GM23248 (cell line): ENCODE measurements around the gene MAP3K1. TPM values are rescaled to one million over a fixed set of nuclear protein-coding genes. Genes with fewer than 3 reads are reported as not detected.

ENCODE experiments used
- DNase-seq: peaks from one replicate; pipeline ENCODE4 v3.0.0-alpha.2; 2015
- H2AFZ ChIP-seq: fragments of 200-600 bp; sonication (generic); 2 replicates; pipeline ENCODE4 v1.6.1; 2016; ENCODE audit warnings: antibody characterized with exemption
- H3F3A ChIP-seq: fragments of 200-600 bp; sonication (generic); 2 replicates; pipeline ENCODE4 v1.6.1; 2016; ENCODE audit warnings: mild to moderate bottlenecking, antibody characterized with exemption, mixed run types; ENCODE audit not compliant: insufficient read depth
- H3K27ac ChIP-seq: fragments of 200-600 bp; sonication (generic); 2 replicates; pipeline ENCODE4 v1.5.1; 2016; ENCODE audit warnings: mild to moderate bottlenecking
- H3K27me3 ChIP-seq: fragments of 200-600 bp; sonication (generic); replicated peaks from 2 replicates; pipeline ENCODE4 v1.6.1; 2016; ENCODE audit warnings: mild to moderate bottlenecking; ENCODE audit not compliant: insufficient read depth
- H3K36me3 ChIP-seq: fragments of 200-600 bp; sonication (generic); 2 replicates; pipeline ENCODE4 v1.6.1; 2016; ENCODE audit warnings: low read depth, mild to moderate bottlenecking
- H3K4me1 ChIP-seq: fragments of 200-600 bp; sonication (generic); 2 replicates; pipeline ENCODE4 v1.6.1; 2016; ENCODE audit warnings: mild to moderate bottlenecking; ENCODE audit not compliant: insufficient read depth
- H3K4me2 ChIP-seq: fragments of 200-600 bp; sonication (generic); one replicate; pipeline ENCODE4 v1.6.1; 2016; ENCODE audit warnings: mild to moderate bottlenecking; ENCODE audit not compliant: unreplicated experiment
- H3K4me3 ChIP-seq: fragments of 200-600 bp; sonication (generic); 2 replicates; pipeline ENCODE4 v1.5.1; 2016; ENCODE audit warnings: mild to moderate bottlenecking
- H3K79me2 ChIP-seq: fragments of 200-600 bp; sonication (generic); 2 replicates; pipeline ENCODE4 v1.6.1; 2016; ENCODE audit warnings: mild to moderate bottlenecking; ENCODE audit not compliant: insufficient read depth
- H3K9ac ChIP-seq: fragments of 200-600 bp; sonication (generic); 2 replicates; pipeline ENCODE4 v1.6.1; 2016; ENCODE audit warnings: mild to moderate bottlenecking
- H3K9me2 ChIP-seq: fragments of 200-600 bp; sonication (generic); 2 replicates; pipeline ENCODE4 v1.6.1; 2016; ENCODE audit warnings: mixed run types, mild to moderate bottlenecking, moderate library complexity; ENCODE audit not compliant: insufficient read depth
- H3K9me3 ChIP-seq: fragments of 200-600 bp; sonication (generic); one replicate; pipeline ENCODE4 v1.6.1; 2017; ENCODE audit warnings: low read depth
- H4K20me1 ChIP-seq: fragments of 200-600 bp; sonication (generic); 2 replicates; pipeline ENCODE4 v1.6.0; 2016; ENCODE audit not compliant: insufficient read depth
- EZH2 ChIP-seq: fragments of 200-600 bp; sonication (generic); IDR thresholded peaks from 2 replicates; pipeline ENCODE4 v1.6.1; 2018; ENCODE audit warnings: antibody characterized with exemption, mild to moderate bottlenecking; ENCODE audit not compliant: insufficient read depth, poor library complexity, severe bottlenecking
- EZH2phosphoT487 ChIP-seq: fragments of 200-600 bp; sonication (generic); IDR thresholded peaks from 2 replicates; pipeline ENCODE4 v1.6.1; 2018; ENCODE audit warnings: antibody characterized with exemption, moderate library complexity, mild to moderate bottlenecking, low read depth; ENCODE audit not compliant: insufficient read depth
- WGBS, 2 experiments: methylation state at CpG; one replicate each; pipeline ENCODE4 v1.1.6; 2015 to 2017; ENCODE audit warnings: low lambda C conversion rate in 2 of 2, low coverage in 1 of 2; ENCODE audit errors: missing lambda C conversion rate in 2 of 2; 5-methylcytosine and 5-hydroxymethylcytosine counted together
- in situ Hi-C: fragments of 300-500 bp; cut with MboI; formaldehyde crosslinking; loops from 2 replicates; pipeline ENCODE4 v1.15.0; 2020
- polyA plus RNA-seq: library from polyadenylated mRNA; unstranded; fragments of >200 nt; fragmentation: Nextera tagmentation; extraction: Ambion mirVana; gene quantifications from 2 replicates; pipeline ENCODE4 v1.2.1, GENCODE V29; 2016
- total RNA-seq: library from RNA; depleted of rRNA; stranded (reverse); fragments of >200 nt; shearing (Covaris generic); gene quantifications from 2 replicates; pipeline ENCODE4 v1.2.3, GENCODE V29; 2014

MAP3K1 gene
- total and polyA plus RNA-seq, 2 experiments from 2014 or later = 1.8 to 4.6 TPM

DNA sequence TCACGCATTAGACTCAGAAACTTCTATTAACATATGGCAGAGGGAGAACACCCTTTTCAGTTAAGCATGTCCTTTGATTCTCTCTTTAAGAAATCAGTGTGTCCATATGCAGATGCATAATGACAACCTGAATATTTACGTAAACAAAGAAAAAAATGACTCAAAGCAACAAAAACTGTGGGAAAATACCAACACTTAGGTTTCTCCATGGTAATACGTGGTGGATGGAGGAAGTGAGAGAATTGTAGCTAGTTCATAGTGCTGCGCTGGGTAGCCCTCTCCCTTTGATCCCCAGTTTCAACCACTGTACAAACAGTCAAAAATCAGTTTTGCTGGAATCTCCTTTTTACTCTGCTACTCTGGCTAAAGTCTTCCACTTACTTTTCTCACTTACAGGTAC is 2.0 kb upstream of the MAP3K1 start:
- no peaks in the 10 kb centered on the region for H3K36me3 ChIP-seq
- H3K4me3 ChIP-seq = no peak overlapping the region
- no peaks in the 10 kb centered on the region for H3K9me3 ChIP-seq
- no peak for DNase-seq
- 95 to 99% methylated on average over 4 of the region's 4 CpGs for WGBS, 2 experiments
- no peaks in the 10 kb centered on the region for H3K9me2 ChIP-seq
- peaks cover 12% of the 10 kb centered on the region; the same call in 1 of the 2 replicates for H3K4me1 ChIP-seq
- H2AFZ ChIP-seq = no peak overlapping the region
- no peak for TF ChIP-seq EZH2
- TF ChIP-seq EZH2phosphoT487 = no peak
- no peak overlapping the region for H3K4me2 ChIP-seq
- H3F3A ChIP-seq = no peaks in the 10 kb centered on the region; the same call in 1 of the 2 replicates
- H3K9ac ChIP-seq = no peak overlapping the region
- no peaks in the 10 kb centered on the region for H4K20me1 ChIP-seq
- H3K79me2 ChIP-seq = peaks cover 22% of the 10 kb centered on the region
- H3K27ac ChIP-seq = no peak overlapping the region
- H3K27me3 ChIP-seq = 0 out of 2 replicates have a peak, but pooled peaks cover 4% of the 10 kb centered on the region
- in situ Hi-C loops = no loop called here

DNA sequence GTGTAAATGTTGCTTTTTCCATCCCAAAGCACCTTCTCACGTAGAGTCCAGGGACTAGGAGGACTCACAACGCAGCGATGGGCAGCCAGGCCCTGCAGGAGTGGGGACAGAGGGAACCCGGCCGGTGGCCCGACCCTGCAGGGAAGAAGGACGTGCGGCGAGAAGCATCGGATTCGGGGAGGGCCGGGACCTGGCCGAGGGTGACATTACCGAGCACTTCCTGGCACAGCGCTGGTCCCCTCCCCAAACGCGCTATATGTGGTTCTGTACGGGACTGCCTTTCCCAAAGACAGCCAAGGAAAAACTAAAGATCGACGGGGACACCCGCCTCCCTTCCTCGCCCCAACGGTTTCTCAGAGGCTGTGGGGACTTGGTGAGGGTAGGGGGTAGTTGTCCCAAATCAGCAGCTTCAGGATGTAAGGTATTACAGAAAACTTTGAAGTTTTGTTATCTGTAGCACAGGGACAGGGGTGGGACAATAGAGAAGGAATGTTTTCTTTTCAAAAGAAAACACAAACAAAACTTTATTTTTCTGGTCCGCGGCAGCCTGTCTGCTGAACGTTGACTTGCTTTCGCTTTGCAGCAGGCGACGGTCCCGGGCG is 887 bp upstream of the MAP3K1 start:
- no peaks in the 10 kb centered on the region for H3K36me3 ChIP-seq
- peak overlapping the region; percentile 78 for H3K9ac ChIP-seq
- TF ChIP-seq EZH2 (no peak), EZH2phosphoT487 (0 out of 2 replicates have a peak, but pooled peaks have one; percentile 59)
- no peaks in the 10 kb centered on the region for H4K20me1 ChIP-seq
- H3F3A ChIP-seq = no peaks in the 10 kb centered on the region; the same call in 1 of the 2 replicates
- 2 to 4% methylated on average over 30 to 31 of the region's 31 CpGs for WGBS, 2 experiments
- peak; percentile 66 for DNase-seq
- peak overlapping the region; percentile 97 for H2AFZ ChIP-seq
- H3K4me3 ChIP-seq = peak overlapping the region; percentile 89
- no peak overlapping the region for H3K27ac ChIP-seq
- H3K9me2 ChIP-seq = no peaks in the 10 kb centered on the region
- H3K79me2 ChIP-seq = peaks cover 34% of the 10 kb centered on the region
- H3K4me2 ChIP-seq = peak overlapping the region; percentile 83
- in situ Hi-C loops = no loop called here
- H3K27me3 ChIP-seq = 0 out of 2 replicates have a peak, but pooled peaks cover 4% of the 10 kb centered on the region
- H3K4me1 ChIP-seq = peaks cover 12% of the 10 kb centered on the region; the same call in 1 of the 2 replicates
- no peaks in the 10 kb centered on the region for H3K9me3 ChIP-seq

DNA sequence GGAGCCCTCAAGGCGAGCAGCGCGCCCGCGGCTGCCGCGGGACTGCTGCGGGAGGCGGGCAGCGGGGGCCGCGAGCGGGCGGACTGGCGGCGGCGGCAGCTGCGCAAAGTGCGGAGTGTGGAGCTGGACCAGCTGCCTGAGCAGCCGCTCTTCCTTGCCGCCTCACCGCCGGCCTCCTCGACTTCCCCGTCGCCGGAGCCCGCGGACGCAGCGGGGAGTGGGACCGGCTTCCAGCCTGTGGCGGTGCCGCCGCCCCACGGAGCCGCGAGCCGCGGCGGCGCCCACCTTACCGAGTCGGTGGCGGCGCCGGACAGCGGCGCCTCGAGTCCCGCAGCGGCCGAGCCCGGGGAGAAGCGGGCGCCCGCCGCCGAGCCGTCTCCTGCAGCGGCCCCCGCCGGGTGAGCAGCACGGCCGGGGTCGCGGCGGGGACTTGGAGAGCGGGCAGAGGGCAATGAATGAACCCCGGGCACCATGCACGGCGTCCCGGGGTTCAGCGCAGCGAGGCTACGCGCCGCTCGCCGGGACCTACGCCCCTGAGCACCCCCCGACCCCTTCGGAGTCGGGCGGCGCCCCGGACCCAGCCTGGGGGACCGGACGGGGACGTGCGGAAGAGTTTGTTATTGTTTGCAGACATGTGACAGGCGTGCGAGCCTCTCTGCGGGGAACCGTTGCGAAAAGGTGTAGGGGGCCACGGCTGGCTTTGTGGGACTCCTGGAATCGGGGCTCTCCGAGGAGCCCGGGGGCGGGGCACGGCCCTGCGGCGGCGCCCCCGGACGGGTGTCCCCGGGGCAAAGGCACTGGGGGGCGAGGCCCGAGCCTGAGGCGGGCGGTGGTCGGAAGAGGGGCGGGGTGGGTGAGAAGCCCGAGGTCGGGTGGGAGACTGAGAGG is 553 bp downstream of the MAP3K1 start:
- peaks cover 48% of the 10 kb centered on the region for H3K79me2 ChIP-seq

DNA sequence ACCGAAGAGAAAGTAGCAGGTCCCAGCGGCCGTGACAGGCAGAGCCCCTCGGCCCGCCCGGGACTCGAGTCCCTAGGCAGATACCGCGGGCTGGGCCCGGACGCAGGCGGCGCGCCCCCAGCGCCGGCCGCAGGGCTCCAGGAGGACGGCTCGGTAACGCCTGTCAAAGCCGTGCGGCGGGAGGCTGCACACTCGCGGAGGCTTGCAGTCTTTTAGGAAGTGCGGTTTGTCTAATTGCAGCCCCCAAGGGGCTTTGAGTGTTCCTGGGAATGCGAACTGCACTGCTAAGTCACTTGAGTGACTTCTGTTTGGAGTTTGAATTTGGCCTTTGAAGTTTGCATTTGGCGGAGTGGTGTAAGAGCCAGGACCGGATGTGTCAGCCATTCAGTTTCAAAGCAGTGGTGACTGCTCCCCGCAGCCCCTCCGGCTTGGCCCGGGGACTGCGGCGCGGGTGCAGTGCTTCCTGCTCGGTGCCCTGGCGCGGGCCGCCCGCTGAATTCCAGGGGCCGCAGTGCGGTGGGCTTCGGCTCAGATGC is 1.3 kb downstream of the MAP3K1 start:
- Histone ChIP-seq H3K27me3 (0 out of 2 replicates have a peak, but pooled peaks cover 4% of the 10 kb centered on the region), H2AFZ (peak overlapping the region; percentile 97), H3F3A (no peaks in the 10 kb centered on the region; the same call in 1 of the 2 replicates), H3K36me3 (no peaks in the 10 kb centered on the region), H3K9ac (peak overlapping the region; percentile 78), H3K4me2 (peak overlapping the region; percentile 83), H3K9me3 (no peaks in the 10 kb centered on the region), H3K4me3 (peak overlapping the region; percentile 89), H3K9me2 (no peaks in the 10 kb centered on the region), H3K79me2 (peaks cover 55% of the 10 kb centered on the region), H3K27ac (peak overlapping the region; percentile 6; the same call in 1 of the 2 replicates), H4K20me1 (no peaks in the 10 kb centered on the region), H3K4me1 (peaks cover 12% of the 10 kb centered on the region; the same call in 1 of the 2 replicates)
- in situ Hi-C loops = no loop called here
- TF ChIP-seq EZH2 = no peak
- no peak for TF ChIP-seq EZH2phosphoT487
- peak; percentile 75 for DNase-seq
- WGBS, 2 experiments = 1 to 4% methylated on average over 33 to 35 of the region's 43 CpGs

More for the DNA sequence above, 553 bp downstream of the MAP3K1 start:
- peak; percentile 79 for DNase-seq
- 2% methylated on average over 46 to 79 of the region's 116 CpGs for WGBS, 2 experiments
- peak overlapping the region; percentile 83 for H3K4me2 ChIP-seq
- H3K9ac ChIP-seq = peak overlapping the region; percentile 78
- no peak for TF ChIP-seq EZH2phosphoT487
- TF ChIP-seq EZH2 = no peak
- H3K9me2 ChIP-seq = no peaks in the 10 kb centered on the region
- peak overlapping the region; percentile 37 for H3K27ac ChIP-seq
- no peaks in the 10 kb centered on the region for H3K36me3 ChIP-seq
- H3K4me3 ChIP-seq = peak overlapping the region; percentile 89
- H3F3A ChIP-seq = no peaks in the 10 kb centered on the region; the same call in 1 of the 2 replicates
- H3K4me1 ChIP-seq = peaks cover 12% of the 10 kb centered on the region; the same call in 1 of the 2 replicates
- in situ Hi-C loops = no loop called here
- H3K9me3 ChIP-seq = no peaks in the 10 kb centered on the region
- H2AFZ ChIP-seq = peak overlapping the region; percentile 97
- H4K20me1 ChIP-seq = no peaks in the 10 kb centered on the region
- 0 out of 2 replicates have a peak, but pooled peaks cover 4% of the 10 kb centered on the region for H3K27me3 ChIP-seq
